ENCODE measurements around the gene PLAAT4.

PLAAT4 gene

GRCh38 chr11:63553759-63554158, 17.2 kb downstream of the PLAAT4 start:
- TF ChIP-seq, protein P1, sequence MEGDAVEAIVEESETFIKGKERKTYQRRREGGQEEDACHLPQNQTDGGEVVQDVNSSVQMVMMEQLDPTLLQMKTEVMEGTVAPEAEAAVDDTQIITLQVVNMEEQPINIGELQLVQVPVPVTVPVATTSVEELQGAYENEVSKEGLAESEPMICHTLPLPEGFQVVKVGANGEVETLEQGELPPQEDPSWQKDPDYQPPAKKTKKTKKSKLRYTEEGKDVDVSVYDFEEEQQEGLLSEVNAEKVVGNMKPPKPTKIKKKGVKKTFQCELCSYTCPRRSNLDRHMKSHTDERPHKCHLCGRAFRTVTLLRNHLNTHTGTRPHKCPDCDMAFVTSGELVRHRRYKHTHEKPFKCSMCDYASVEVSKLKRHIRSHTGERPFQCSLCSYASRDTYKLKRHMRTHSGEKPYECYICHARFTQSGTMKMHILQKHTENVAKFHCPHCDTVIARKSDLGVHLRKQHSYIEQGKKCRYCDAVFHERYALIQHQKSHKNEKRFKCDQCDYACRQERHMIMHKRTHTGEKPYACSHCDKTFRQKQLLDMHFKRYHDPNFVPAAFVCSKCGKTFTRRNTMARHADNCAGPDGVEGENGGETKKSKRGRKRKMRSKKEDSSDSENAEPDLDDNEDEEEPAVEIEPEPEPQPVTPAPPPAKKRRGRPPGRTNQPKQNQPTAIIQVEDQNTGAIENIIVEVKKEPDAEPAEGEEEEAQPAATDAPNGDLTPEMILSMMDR (IDR thresholded peaks at IDR 0.05; ENCODE audit: low read depth, low read length), result no peak

GRCh38 chr11:63554877-63555223, 18.2 kb downstream of the PLAAT4 start:
- TF ChIP-seq, protein P1 (IDR thresholded peaks at IDR 0.05; ENCODE audit: low read depth, low read length), result no peak
- no peak overlapping the region for H3K4me3 ChIP-seq (ENCODE audit: low read depth, low read length)

More at GRCh38 chr11:63553759-63554158, 17.2 kb downstream of the PLAAT4 start:
- H3K4me3 ChIP-seq (ENCODE audit: low read depth, low read length), result no peak overlapping the region

- TF ChIP-seq, protein P1 (IDR thresholded peaks at IDR 0.05; ENCODE audit: low read depth, low read length), result no peak
- H3K4me3 ChIP-seq (ENCODE audit: low read depth, low read length), result no peak overlapping the region
These were observed 19.9 kb downstream of the PLAAT4 start for GRCh38 chr11:63556404-63557013.

GRCh38 chr11:63557570-63557969, 21.0 kb downstream of the PLAAT4 start:
- TF ChIP-seq, protein P1 (IDR thresholded peaks at IDR 0.05; ENCODE audit: low read depth, low read length), result no peak
- no peak overlapping the region for H3K4me3 ChIP-seq (ENCODE audit: low read depth, low read length)

- H3K4me3 ChIP-seq (ENCODE audit: low read depth, low read length), result no peak overlapping the region
- TF ChIP-seq, protein P1 (IDR thresholded peaks at IDR 0.05; ENCODE audit: low read depth, low read length), result no peak
These were observed 22.0 kb downstream of the PLAAT4 start for GRCh38 chr11:63558459-63559157.

GRCh38 chr11:63560506-63561180, 24.0 kb downstream of the PLAAT4 start:
- TF ChIP-seq, protein P1 (IDR thresholded peaks at IDR 0.05; ENCODE audit: low read depth, low read length), result no peak
- H3K4me3 ChIP-seq (ENCODE audit: low read depth, low read length), result no peak overlapping the region

Measured in WI38 (cell line).